ENCODE data around the gene ASAP2. TPM values are rescaled to one million over a fixed set of nuclear protein-coding genes. Genes with fewer than 3 reads are reported as not detected.
"Not testable (repeated sequence)": the region's sequence is repeated elsewhere in the genome, so short reads cannot be mapped to it uniquely, and the experiment has no call there.

ASAP2 gene
- total RNA-seq, 2 experiments from 2014 or later = not detected

- Mint-ChIP-seq H3K9me3 (no peaks in the 10 kb centered on the region), H3K27me3 (peaks cover 42% of the 10 kb centered on the region), H3K4me1 (peaks cover 2% of the 10 kb centered on the region), H3K4me3 (no peak overlapping the region), H3K27ac (no peak overlapping the region), H3K36me3 (no peaks in the 10 kb centered on the region)
- ATAC-seq (ENCODE audit: low read depth) (no peak), DNase-seq (no peak)
- POLR2A ChIA-PET = no interaction called here
These were observed 5.5 kb downstream of the ASAP2 start for GRCh38 chr2:9212010-9212635.

- ATAC-seq (ENCODE audit: low read depth) = no peak
- Mint-ChIP-seq H3K4me1 (peaks cover under 1% of the 10 kb centered on the region), H3K9me3 (no peaks in the 10 kb centered on the region), H3K27me3 (peaks cover 38% of the 10 kb centered on the region), H3K4me3 (no peak overlapping the region), H3K36me3 (no peaks in the 10 kb centered on the region), H3K27ac (no peak overlapping the region)
- POLR2A ChIA-PET = no interaction called here
- no peak for DNase-seq
These were observed 6.2 kb downstream of the ASAP2 start for GRCh38 chr2:9212661-9213411.

GRCh38 chr2:9213477-9214051 lies 7.0 kb downstream of the ASAP2 start:
- POLR2A ChIA-PET = no interaction called here
- no peaks in the 10 kb centered on the region for H3K4me1 Mint-ChIP-seq
- no peak overlapping the region for H3K4me3 Mint-ChIP-seq
- H3K27ac Mint-ChIP-seq = no peak overlapping the region
- ATAC-seq (ENCODE audit: low read depth) = no peak
- no peaks in the 10 kb centered on the region for H3K36me3 Mint-ChIP-seq
- no peaks in the 10 kb centered on the region for H3K9me3 Mint-ChIP-seq
- no peak for DNase-seq
- H3K27me3 Mint-ChIP-seq = peaks cover 33% of the 10 kb centered on the region

GRCh38 chr2:9214873-9215272 lies 8.3 kb downstream of the ASAP2 start:
- no peaks in the 10 kb centered on the region for H3K36me3 Mint-ChIP-seq
- no peaks in the 10 kb centered on the region for H3K9me3 Mint-ChIP-seq
- DNase-seq (no peak), ATAC-seq (ENCODE audit: low read depth) (no peak)
- POLR2A ChIA-PET = no interaction called here
- H3K4me1 Mint-ChIP-seq = no peaks in the 10 kb centered on the region
- H3K27me3 Mint-ChIP-seq = peaks cover 30% of the 10 kb centered on the region
- no peak overlapping the region for H3K4me3 Mint-ChIP-seq
- no peak overlapping the region for H3K27ac Mint-ChIP-seq

GRCh38 chr2:9215680-9216079 lies 9.1 kb downstream of the ASAP2 start:
- no peaks in the 10 kb centered on the region for H3K36me3 Mint-ChIP-seq

GRCh38 chr2:9216143-9216542 lies 9.5 kb downstream of the ASAP2 start:
- H3K4me3 Mint-ChIP-seq; H3K27ac Mint-ChIP-seq; H3K4me1 Mint-ChIP-seq; H3K9me3 Mint-ChIP-seq; POLR2A ChIA-PET; H3K36me3 Mint-ChIP-seq; ATAC-seq (ENCODE audit: low read depth); DNase-seq: not testable (repeated sequence)
- H3K27me3 Mint-ChIP-seq = peaks cover 28% of the 10 kb centered on the region

More at GRCh38 chr2:9215680-9216079, 9.1 kb downstream of the ASAP2 start:
- DNase-seq = no peak
- Mint-ChIP-seq H3K4me1 (no peaks in the 10 kb centered on the region), H3K4me3 (no peak overlapping the region), H3K27ac (no peak overlapping the region), H3K9me3 (peaks cover 1% of the 10 kb centered on the region), H3K27me3 (peaks cover 26% of the 10 kb centered on the region)
- POLR2A ChIA-PET = no interaction called here
- ATAC-seq (ENCODE audit: low read depth) = no peak

GRCh38 chr2:9217838-9218770 lies 11.5 kb downstream of the ASAP2 start:
- no peak overlapping the region for H3K27ac Mint-ChIP-seq
- H3K4me3 Mint-ChIP-seq = no peak overlapping the region
- ATAC-seq (ENCODE audit: low read depth) = no peak
- POLR2A ChIA-PET = no interaction called here
- H3K9me3 Mint-ChIP-seq = peaks cover 1% of the 10 kb centered on the region
- H3K27me3 Mint-ChIP-seq = peaks cover 31% of the 10 kb centered on the region
- no peaks in the 10 kb centered on the region for H3K4me1 Mint-ChIP-seq
- DNase-seq = no peak
- no peaks in the 10 kb centered on the region for H3K36me3 Mint-ChIP-seq

- peaks cover 27% of the 10 kb centered on the region for H3K27me3 Mint-ChIP-seq
These were observed 12.4 kb downstream of the ASAP2 start for GRCh38 chr2:9219027-9219445.

GRCh38 chr2:9220201-9220600 lies 13.6 kb downstream of the ASAP2 start:
- Mint-ChIP-seq H3K4me3 (no peak overlapping the region), H3K27me3 (peaks cover 24% of the 10 kb centered on the region), H3K36me3 (no peaks in the 10 kb centered on the region), H3K4me1 (no peaks in the 10 kb centered on the region), H3K9me3 (peaks cover 1% of the 10 kb centered on the region), H3K27ac (no peak overlapping the region)
- DNase-seq (no peak), ATAC-seq (ENCODE audit: low read depth) (no peak)
- POLR2A ChIA-PET = no interaction called here

More at GRCh38 chr2:9219027-9219445, 12.4 kb downstream of the ASAP2 start:
- no peak overlapping the region for H3K4me3 Mint-ChIP-seq
- POLR2A ChIA-PET = no interaction called here
- H3K27ac Mint-ChIP-seq = no peak overlapping the region
- no peak for ATAC-seq (ENCODE audit: low read depth)
- no peaks in the 10 kb centered on the region for H3K4me1 Mint-ChIP-seq
- no peak for DNase-seq
- no peaks in the 10 kb centered on the region for H3K36me3 Mint-ChIP-seq
- H3K9me3 Mint-ChIP-seq = peaks cover 1% of the 10 kb centered on the region

- H3K9me3 Mint-ChIP-seq = peaks cover 1% of the 10 kb centered on the region
- DNase-seq = no peak
- no peak overlapping the region for H3K27ac Mint-ChIP-seq
- POLR2A ChIA-PET = no interaction called here
- H3K27me3 Mint-ChIP-seq = peaks cover 20% of the 10 kb centered on the region
- no peak overlapping the region for H3K4me3 Mint-ChIP-seq
- ATAC-seq (ENCODE audit: low read depth) = no peak
- no peaks in the 10 kb centered on the region for H3K36me3 Mint-ChIP-seq
- H3K4me1 Mint-ChIP-seq = no peaks in the 10 kb centered on the region
These were observed 14.6 kb downstream of the ASAP2 start for GRCh38 chr2:9221223-9221622.

- DNase-seq (no peak), ATAC-seq (ENCODE audit: low read depth) (no peak)
- POLR2A ChIA-PET = no interaction called here
- H3K4me3 Mint-ChIP-seq = no peak overlapping the region
- H3K4me1 Mint-ChIP-seq = no peaks in the 10 kb centered on the region
- H3K27me3 Mint-ChIP-seq = peaks cover 20% of the 10 kb centered on the region
- no peak overlapping the region for H3K27ac Mint-ChIP-seq
- no peaks in the 10 kb centered on the region for H3K36me3 Mint-ChIP-seq
- peaks cover 1% of the 10 kb centered on the region for H3K9me3 Mint-ChIP-seq
These were observed 15.8 kb downstream of the ASAP2 start for GRCh38 chr2:9222239-9222892.

GRCh38 chr2:9222893-9223287 lies 16.3 kb downstream of the ASAP2 start:
- no peak for ATAC-seq (ENCODE audit: low read depth)
- H3K36me3 Mint-ChIP-seq = no peaks in the 10 kb centered on the region
- H3K9me3 Mint-ChIP-seq = peaks cover 1% of the 10 kb centered on the region
- H3K4me1 Mint-ChIP-seq = no peaks in the 10 kb centered on the region
- no peak overlapping the region for H3K27ac Mint-ChIP-seq
- no peak overlapping the region for H3K4me3 Mint-ChIP-seq
- POLR2A ChIA-PET = no interaction called here
- H3K27me3 Mint-ChIP-seq = peaks cover 20% of the 10 kb centered on the region
- DNase-seq = no peak

GRCh38 chr2:9225806-9226205 lies 19.2 kb downstream of the ASAP2 start:
- Mint-ChIP-seq H3K36me3 (no peaks in the 10 kb centered on the region), H3K27me3 (peaks cover 15% of the 10 kb centered on the region), H3K27ac (no peak overlapping the region), H3K4me3 (no peak overlapping the region), H3K9me3 (no peaks in the 10 kb centered on the region), H3K4me1 (no peaks in the 10 kb centered on the region)
- DNase-seq = no peak
- POLR2A ChIA-PET = no interaction called here
- no peak for ATAC-seq (ENCODE audit: low read depth)
